Bronchial epithelial cell (primary cell): ENCODE measurements around the gene RALGAPA2. TPM values are rescaled to one million over a fixed set of nuclear protein-coding genes. Genes with fewer than 3 reads are reported as not detected.

Experiments
- DNase-seq: peaks from one replicate; pipeline ENCODE4 v3.0.0-alpha.2; 2010; ENCODE audit warnings: low read depth
- FAIRE-seq: peaks from 2 replicates; lab custom pipeline; 2011; peaks lifted over from hg19 to GRCh38; lab: Jason Lieb, UNC
- H3K27me3 ChIP-seq: 2 replicates; pipeline ENCODE4 v1.5.1; 2011; ENCODE audit warnings: low read length; ENCODE audit not compliant: control insufficient read depth, insufficient read depth
- H3K36me3 ChIP-seq: 2 replicates; pipeline ENCODE4 v1.5.1; 2011; ENCODE audit warnings: low read length; ENCODE audit not compliant: control insufficient read depth, insufficient read depth
- H3K4me3 ChIP-seq: 2 replicates; pipeline ENCODE4 v1.5.1; 2011; ENCODE audit warnings: mild to moderate bottlenecking, low read depth, low read length, control low read depth
- CTCF ChIP-seq: IDR thresholded peaks from 2 replicates; pipeline ENCODE4 v1.5.1; 2011; ENCODE audit warnings: mild to moderate bottlenecking, moderate library complexity, low read length, control low read depth, inconsistent platforms; ENCODE audit not compliant: insufficient read depth, severe bottlenecking
- total RNA-seq: library from RNA; depleted of rRNA; stranded (reverse); fragments of >200 nt; gene quantifications from 2 replicates; pipeline ENCODE4 v1.2.1, GENCODE V29; 2014

RALGAPA2 gene
- total RNA-seq, 1 donor from 2014 or later, result 8.7 TPM

DNA sequence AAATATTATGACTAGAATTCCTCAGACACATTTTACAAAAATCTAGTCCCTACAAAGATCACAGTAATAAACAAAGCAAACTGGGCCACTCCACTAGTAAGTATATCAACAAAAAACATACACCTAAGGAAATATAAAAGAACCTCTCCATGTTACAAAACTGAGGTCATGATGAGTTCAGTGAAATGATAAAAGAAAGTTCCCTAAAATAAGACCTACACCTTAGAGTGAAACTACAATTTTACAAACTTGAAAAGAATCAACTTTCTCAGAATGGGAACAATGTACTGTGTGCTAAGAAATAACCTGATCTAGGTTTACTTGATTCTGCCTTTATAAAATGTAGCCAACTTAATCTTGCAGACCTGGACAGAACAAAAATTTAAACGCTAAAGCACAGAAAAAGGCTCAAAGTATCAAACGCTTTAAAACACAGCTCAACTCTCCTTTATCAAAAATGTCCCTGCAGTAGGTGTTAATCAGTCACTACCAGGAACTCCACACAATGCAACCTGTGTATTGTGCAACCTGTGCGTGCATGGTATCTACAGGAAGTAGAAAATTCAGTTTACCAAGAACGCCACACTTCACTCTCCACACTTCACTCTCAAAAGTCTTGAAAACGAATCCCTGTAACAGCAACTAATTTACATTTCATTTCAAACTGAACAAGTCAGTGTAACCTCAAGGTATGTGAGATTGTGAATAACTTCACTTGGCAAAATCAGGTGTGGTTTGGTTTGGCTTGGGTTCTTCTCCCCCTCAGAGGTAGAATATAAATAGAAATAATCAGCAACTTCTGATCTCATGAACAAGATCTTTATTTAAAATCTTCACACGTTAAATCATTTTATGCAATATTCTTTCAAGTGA is 1.8 kb downstream of the RALGAPA2 start:
- H3K4me3 ChIP-seq, result peak overlapping the region; percentile 91
- H3K36me3 ChIP-seq, result no peaks in the 10 kb centered on the region
- FAIRE-seq (peak; percentile 52), DNase-seq (peak; percentile 80)
- H3K27me3 ChIP-seq, result no peaks in the 10 kb centered on the region
- no peak for TF ChIP-seq CTCF

- Histone ChIP-seq H3K36me3 (no peaks in the 10 kb centered on the region), H3K27me3 (no peaks in the 10 kb centered on the region), H3K4me3 (no peak overlapping the region)
- DNase-seq (no peak), FAIRE-seq (no peak)
- no peak for TF ChIP-seq CTCF
Measured at GRCh38 chr20:20709887-20710286, 2.6 kb downstream of the RALGAPA2 start.

DNA sequence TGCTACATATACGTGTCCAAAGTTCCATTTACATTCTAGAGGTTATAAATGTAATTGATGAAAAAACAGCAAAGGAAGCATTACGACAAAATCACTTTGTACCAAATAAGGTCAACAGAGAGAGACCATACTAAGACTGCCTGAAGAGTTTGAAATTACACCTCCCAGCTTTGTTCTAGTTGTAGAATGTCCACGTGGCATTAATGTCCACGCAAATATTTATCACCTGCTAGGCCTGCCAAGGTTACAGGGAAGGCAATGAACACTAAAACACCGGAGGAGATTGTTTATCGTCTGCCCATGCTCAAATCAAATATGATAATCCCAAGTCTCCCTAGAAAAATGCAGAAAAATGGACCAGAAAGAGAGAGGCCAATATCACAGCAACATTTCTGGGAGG is 6.2 kb downstream of the RALGAPA2 start:
- FAIRE-seq (no peak), DNase-seq (no peak)
- H3K4me3 ChIP-seq, result no peak overlapping the region
- no peaks in the 10 kb centered on the region for H3K36me3 ChIP-seq
- H3K27me3 ChIP-seq, result no peaks in the 10 kb centered on the region
- no peak for TF ChIP-seq CTCF

GRCh38 chr20:20702330-20703245 is 9.9 kb downstream of the RALGAPA2 start:
- H3K36me3 ChIP-seq, result no peaks in the 10 kb centered on the region
- no peak for TF ChIP-seq CTCF
- FAIRE-seq, result no peak
- no peak for DNase-seq
- H3K27me3 ChIP-seq, result no peaks in the 10 kb centered on the region
- H3K4me3 ChIP-seq, result no peak overlapping the region

DNA sequence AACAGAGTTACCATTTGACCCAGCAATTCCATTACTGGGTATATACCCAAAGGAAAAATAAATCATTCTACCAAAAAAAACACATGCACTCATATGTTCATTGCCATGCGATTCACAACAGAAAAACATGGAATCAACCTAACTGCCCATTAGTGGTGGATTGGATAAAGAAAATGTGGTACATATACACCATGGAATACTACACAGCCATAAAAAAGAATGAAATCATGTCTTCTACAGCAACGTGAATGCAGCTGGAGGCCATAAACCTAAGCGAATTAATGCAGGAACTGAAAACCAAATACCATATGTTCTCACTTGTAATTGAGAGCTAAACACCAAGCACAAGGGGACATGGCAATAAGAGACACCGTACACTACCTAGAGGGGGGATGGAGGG is 12.5 kb downstream of the RALGAPA2 start:
- Histone ChIP-seq H3K4me3 (no peak overlapping the region), H3K27me3 (no peaks in the 10 kb centered on the region), H3K36me3 (no peaks in the 10 kb centered on the region)
- no peak for DNase-seq
- no peak for FAIRE-seq
- TF ChIP-seq CTCF, result no peak
